Measurements from ENCODE around the gene CUX1. TPM values are rescaled to one million over a fixed set of nuclear protein-coding genes. Genes with fewer than 3 reads are reported as not detected.

The CUX1 gene
- total and polyA plus RNA-seq, 2 of the 13 experiments (the other 11 are each of a cell fraction or from before 2014, with no cell fraction given), result 13.7 to 14.9 TPM

DNA sequence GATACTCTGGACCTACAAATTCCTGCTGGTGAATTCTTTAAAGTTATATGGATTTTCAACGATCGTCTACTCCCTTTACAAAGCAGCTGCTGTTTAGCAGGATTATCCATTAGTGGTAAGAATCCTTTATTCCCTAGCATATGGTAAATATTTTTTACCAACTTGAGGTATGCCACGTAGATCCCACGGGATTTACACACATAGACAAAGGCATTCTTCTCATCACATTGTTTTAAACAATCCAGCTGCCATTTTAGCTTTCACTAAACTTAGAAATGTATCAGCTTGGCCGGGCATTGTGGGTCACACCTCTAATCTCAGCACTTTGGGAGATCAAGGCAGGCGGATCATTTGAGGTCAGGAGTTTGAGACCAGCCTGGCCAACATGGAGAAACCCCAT is 321.2 kb downstream of the CUX1 start (continued):
- TF ChIP-seq ZNF446 (CRISPR knock-in tag; IDR thresholded peaks at IDR 0.05) (no peak), RFXANK (CRISPR knock-in tag; IDR thresholded peaks at IDR 0.05) (no peak), ELF1 (CRISPR knock-in tag; IDR thresholded peaks at IDR 0.05) (no peak)
- TF ChIP-seq, protein P1, sequence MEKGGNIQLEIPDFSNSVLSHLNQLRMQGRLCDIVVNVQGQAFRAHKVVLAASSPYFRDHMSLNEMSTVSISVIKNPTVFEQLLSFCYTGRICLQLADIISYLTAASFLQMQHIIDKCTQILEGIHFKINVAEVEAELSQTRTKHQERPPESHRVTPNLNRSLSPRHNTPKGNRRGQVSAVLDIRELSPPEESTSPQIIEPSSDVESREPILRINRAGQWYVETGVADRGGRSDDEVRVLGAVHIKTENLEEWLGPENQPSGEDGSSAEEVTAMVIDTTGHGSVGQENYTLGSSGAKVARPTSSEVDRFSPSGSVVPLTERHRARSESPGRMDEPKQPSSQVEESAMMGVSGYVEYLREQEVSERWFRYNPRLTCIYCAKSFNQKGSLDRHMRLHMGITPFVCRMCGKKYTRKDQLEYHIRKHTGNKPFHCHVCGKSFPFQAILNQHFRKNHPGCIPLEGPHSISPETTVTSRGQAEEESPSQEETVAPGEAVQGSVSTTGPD (CRISPR knock-in tag; IDR thresholded peaks at IDR 0.05), result no peak

DNA sequence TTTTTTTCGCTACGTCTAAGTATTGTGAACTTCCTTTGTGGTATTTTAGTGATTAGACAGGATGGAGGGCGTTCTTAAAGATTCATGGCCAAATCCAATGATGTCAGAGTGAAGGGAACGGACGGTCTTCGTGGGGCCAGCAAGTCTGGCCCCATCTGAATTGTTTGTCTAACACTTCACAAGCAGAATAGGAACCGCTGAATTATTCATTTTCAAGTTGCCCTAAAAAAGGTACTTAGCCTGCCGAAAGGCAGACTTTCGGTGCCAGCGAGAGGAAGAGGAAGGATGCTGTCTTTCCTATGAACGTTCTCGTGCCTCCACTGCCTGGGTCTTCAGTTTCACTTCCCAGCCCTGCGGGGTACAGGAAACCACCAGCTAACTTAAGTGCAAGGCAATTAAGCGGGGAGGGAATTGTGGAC is 323.5 kb downstream of the CUX1 start:
- in situ Hi-C loops (cut with HindIII; ENCODE audit: extremely low pct_ligation_motif_present, low pct_unique_long_range_greater_than_20kb) (no loop called here), intact Hi-C loops (cut with micrococcal nuclease; ENCODE audit: unreplicated experiment) (no loop called here)
- peaks cover 1 to 6% of the 10 kb centered on the region in 2 experiments; a peak in 3 of 5 replicates for H3K36me3 ChIP-seq (replicated peaks in 1 of 2; ENCODE audit: control insufficient read depth in 1 of 2, insufficient read depth in 2 of 2, low read length in 2 of 2)
- FAIRE-seq (no peak), ATAC-seq (no peak), DNase-seq (ENCODE audit: low spot score) (no peak)
- no peaks in the 10 kb centered on the region for H4K20me1 ChIP-seq (ENCODE audit: insufficient read depth, low read length)
- ChIA-PET POLR2A (no interaction called here), CTCF (ENCODE audit: low intra/inter-chr PET ratio, low total read pairs) (no interaction called here)
- H3K4me2 ChIP-seq (ENCODE audit: low read depth, low read length), result no peak overlapping the region
- 97% methylated on average over 14 of the region's 14 CpGs for WGBS (ENCODE audit: low lambda C conversion rate)
- H3K27ac ChIP-seq (ENCODE audit: extremely low read length, insufficient read depth, low read length), result no peak overlapping the region
- H3K79me2 ChIP-seq (ENCODE audit: insufficient read depth, low read length), result no peaks in the 10 kb centered on the region
- H3K9me3 ChIP-seq (ENCODE audit: low read length), result no peaks in the 10 kb centered on the region
- H3K9ac ChIP-seq (ENCODE audit: insufficient read depth, low read depth, low read length), result no peak overlapping the region
- no TSS peak for BruUV-seq (replicated peaks)
- no peaks in the 10 kb centered on the region for H3K4me1 ChIP-seq (ENCODE audit: insufficient read depth, low read length)
- no peaks in the 10 kb centered on the region for H3K27me3 ChIP-seq (ENCODE audit: control insufficient read depth in 1 of 2, insufficient read depth in 2 of 2, low read length in 2 of 2)
- H3K4me3 ChIP-seq (replicated peaks in 1 of 3; ENCODE audit: insufficient read depth in 1 of 3, low read depth in 2 of 3, low read length in 3 of 3), result no peak overlapping the region
- no peak overlapping the region for H2AFZ ChIP-seq (ENCODE audit: low read length)
- no peak for TF ChIP-seq ZNF614 (CRISPR knock-in tag; IDR thresholded peaks at IDR 0.05; ENCODE audit: borderline replicate concordance)
- no peak for TF ChIP-seq SAFB2 (CRISPR knock-in tag; IDR thresholded peaks at IDR 0.05; ENCODE audit: borderline replicate concordance, low read depth)
- TF ChIP-seq, protein P2, sequence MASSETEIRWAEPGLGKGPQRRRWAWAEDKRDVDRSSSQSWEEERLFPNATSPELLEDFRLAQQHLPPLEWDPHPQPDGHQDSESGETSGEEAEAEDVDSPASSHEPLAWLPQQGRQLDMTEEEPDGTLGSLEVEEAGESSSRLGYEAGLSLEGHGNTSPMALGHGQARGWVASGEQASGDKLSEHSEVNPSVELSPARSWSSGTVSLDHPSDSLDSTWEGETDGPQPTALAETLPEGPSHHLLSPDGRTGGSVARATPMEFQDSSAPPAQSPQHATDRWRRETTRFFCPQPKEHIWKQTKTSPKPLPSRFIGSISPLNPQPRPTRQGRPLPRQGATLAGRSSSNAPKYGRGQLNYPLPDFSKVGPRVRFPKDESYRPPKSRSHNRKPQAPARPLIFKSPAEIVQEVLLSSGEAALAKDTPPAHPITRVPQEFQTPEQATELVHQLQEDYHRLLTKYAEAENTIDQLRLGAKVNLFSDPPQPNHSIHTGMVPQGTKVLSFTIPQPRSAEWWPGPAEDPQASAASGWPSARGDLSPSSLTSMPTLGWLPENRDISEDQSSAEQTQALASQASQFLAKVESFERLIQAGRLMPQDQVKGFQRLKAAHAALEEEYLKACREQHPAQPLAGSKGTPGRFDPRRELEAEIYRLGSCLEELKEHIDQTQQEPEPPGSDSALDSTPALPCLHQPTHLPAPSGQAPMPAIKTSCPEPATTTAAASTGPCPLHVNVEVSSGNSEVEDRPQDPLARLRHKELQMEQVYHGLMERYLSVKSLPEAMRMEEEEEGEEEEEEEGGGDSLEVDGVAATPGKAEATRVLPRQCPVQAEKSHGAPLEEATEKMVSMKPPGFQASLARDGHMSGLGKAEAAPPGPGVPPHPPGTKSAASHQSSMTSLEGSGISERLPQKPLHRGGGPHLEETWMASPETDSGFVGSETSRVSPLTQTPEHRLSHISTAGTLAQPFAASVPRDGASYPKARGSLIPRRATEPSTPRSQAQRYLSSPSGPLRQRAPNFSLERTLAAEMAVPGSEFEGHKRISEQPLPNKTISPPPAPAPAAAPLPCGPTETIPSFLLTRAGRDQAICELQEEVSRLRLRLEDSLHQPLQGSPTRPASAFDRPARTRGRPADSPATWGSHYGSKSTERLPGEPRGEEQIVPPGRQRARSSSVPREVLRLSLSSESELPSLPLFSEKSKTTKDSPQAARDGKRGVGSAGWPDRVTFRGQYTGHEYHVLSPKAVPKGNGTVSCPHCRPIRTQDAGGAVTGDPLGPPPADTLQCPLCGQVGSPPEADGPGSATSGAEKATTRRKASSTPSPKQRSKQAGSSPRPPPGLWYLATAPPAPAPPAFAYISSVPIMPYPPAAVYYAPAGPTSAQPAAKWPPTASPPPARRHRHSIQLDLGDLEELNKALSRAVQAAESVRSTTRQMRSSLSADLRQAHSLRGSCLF (CRISPR knock-in tag; IDR thresholded peaks at IDR 0.05; ENCODE audit: borderline replicate concordance), result no peak
- no peak for TF ChIP-seq ZNF232 (CRISPR knock-in tag; IDR thresholded peaks at IDR 0.05; ENCODE audit: borderline replicate concordance)
- no peak for TF ChIP-seq GATAD1 (CRISPR knock-in tag; IDR thresholded peaks at IDR 0.05)
- TF ChIP-seq SIX1 (CRISPR knock-in tag; IDR thresholded peaks at IDR 0.05; ENCODE audit: borderline replicate concordance), result no peak
- TF ChIP-seq ZNF205 (CRISPR knock-in tag; IDR thresholded peaks at IDR 0.05), result no peak
- no peak for TF ChIP-seq SIN3B (IDR thresholded peaks at IDR 0.05; ENCODE audit: low read length)
- no peak for TF ChIP-seq ZNF652 (CRISPR knock-in tag; IDR thresholded peaks at IDR 0.05; ENCODE audit: borderline replicate concordance, low read depth)
- TF ChIP-seq ZBTB8A (CRISPR knock-in tag; IDR thresholded peaks at IDR 0.05; ENCODE audit: borderline replicate concordance, low read depth), result no peak
- no peak for TF ChIP-seq FOXC1 (CRISPR knock-in tag; IDR thresholded peaks at IDR 0.05; ENCODE audit: borderline replicate concordance)
- TF ChIP-seq CHD4 (IDR thresholded peaks at IDR 0.05; ENCODE audit: borderline replicate concordance, low read length), result no peak
- no peak for TF ChIP-seq HOXD1 (CRISPR knock-in tag; IDR thresholded peaks at IDR 0.05)
- no peak for TF ChIP-seq FOXO1 (CRISPR knock-in tag; IDR thresholded peaks at IDR 0.05)
- no peak for TF ChIP-seq RARG (CRISPR knock-in tag; IDR thresholded peaks at IDR 0.05; ENCODE audit: low read depth)
- TF ChIP-seq ZNF260 (CRISPR knock-in tag; IDR thresholded peaks at IDR 0.05; ENCODE audit: borderline replicate concordance, low read depth), result no peak
- TF ChIP-seq NFRKB (IDR thresholded peaks at IDR 0.05), result no peak
